ENCODE results near the gene STX19.

- TF ChIP-seq EZH2 (IDR thresholded peaks at IDR 0.05; ENCODE audit: borderline replicate concordance, insufficient read depth, low read depth, low read length, poor library complexity, severe bottlenecking) (no peak), CTCF (IDR thresholded peaks at IDR 0.05) (no peak)
These were observed at the start of gene STX19 for GRCh38 chr3:94028093-94028837.
